Hypothalamus (tissue), 51 donors: ENCODE data around the gene MYL11.
"Not testable (repeated sequence)": the region's sequence is repeated elsewhere in the genome, so short reads cannot be mapped to it uniquely, and the experiment has no call there.

Experiments used
- DNase-seq, 51 donors: peaks; one replicate each; lab custom pipeline; 2025; lab: John Stamatoyannopoulos, UW

The MYL11 gene

GRCh38 chr16:30374538-30374937, at the start of gene MYL11:
TSS of gene MYL11 (plus strand) at chr16:30374802. CDS start at chr16:30374858, 56 bp downstream.
- DNase-seq, result no peak

- DNase-seq, result peak in 14 of 51 donors; percentile 3 to 49 (median 28)
Measured at GRCh38 chr16:30334473-30334989, 40.1 kb upstream of the MYL11 start.

GRCh38 chr16:30335028-30335597, 39.5 kb upstream of the MYL11 start:
- peak in 45 of 51 donors; percentile 21 to 85 (median 71) for DNase-seq

- peak in 4 of 51 donors; percentile 7 to 42 (median 32) for DNase-seq
Measured at GRCh38 chr16:30335598-30336474, 38.8 kb upstream of the MYL11 start.

- DNase-seq, result not testable (repeated sequence)
Measured at GRCh38 chr16:30337964-30338357, 36.6 kb upstream of the MYL11 start.

- DNase-seq, result not testable (repeated sequence)
Measured at GRCh38 chr16:30338715-30339114, 35.9 kb upstream of the MYL11 start.

- DNase-seq, result peak in 1 of 51 donors; percentile 36
Measured at GRCh38 chr16:30340621-30341020, 34.0 kb upstream of the MYL11 start.

- DNase-seq, result not testable (repeated sequence)
Measured at GRCh38 chr16:30341971-30342370, 32.6 kb upstream of the MYL11 start.

GRCh38 chr16:30342751-30343490, 31.7 kb upstream of the MYL11 start:
- DNase-seq, result no peak

GRCh38 chr16:30343491-30343820, 31.1 kb upstream of the MYL11 start:
- not testable (repeated sequence) for DNase-seq

GRCh38 chr16:30346286-30346685, 28.3 kb upstream of the MYL11 start:
- no peak for DNase-seq

GRCh38 chr16:30348113-30348512, 26.5 kb upstream of the MYL11 start:
- DNase-seq, result no peak

GRCh38 chr16:30348929-30349328, 25.7 kb upstream of the MYL11 start:
- DNase-seq, result no peak

GRCh38 chr16:30349675-30350074, 24.9 kb upstream of the MYL11 start:
- no peak for DNase-seq

GRCh38 chr16:30350134-30350871, 24.3 kb upstream of the MYL11 start:
- no peak for DNase-seq

GRCh38 chr16:30351001-30351441, 23.6 kb upstream of the MYL11 start:
- DNase-seq, result no peak

GRCh38 chr16:30351586-30352419, 22.8 kb upstream of the MYL11 start:
- peak in 45 of 51 donors; percentile 15 to 91 (median 73) for DNase-seq

GRCh38 chr16:30352488-30353401, 21.9 kb upstream of the MYL11 start:
- DNase-seq, result no peak
